ENCODE results near the gene ZFP69B. TPM values are rescaled to one million over a fixed set of nuclear protein-coding genes. Genes with fewer than 3 reads are reported as not detected.
"Not testable (repeated sequence)": the region's sequence is repeated elsewhere in the genome, so short reads cannot be mapped to it uniquely, and the experiment has no call there.

Gene ZFP69B
- total and polyA plus RNA-seq, 2 of the 8 experiments (the other 6 are each of a cell fraction or from before 2014, with no cell fraction given) = 1.7 to 8.2 TPM

- not testable (repeated sequence) for H4K5ac ChIP-seq (ENCODE audit: insufficient read length, low read depth, low read length); H3K79me1 ChIP-seq (ENCODE audit: low read depth, low read length); H2BK120ac ChIP-seq (replicated peaks; ENCODE audit: low read depth, low read length); H3K27me3 ChIP-seq (replicated peaks in 1 of 4; ENCODE audit: control insufficient read depth in 3 of 4, extremely low read depth in 1 of 4, insufficient read depth in 3 of 4, low read length in 3 of 4); H3K14ac ChIP-seq (ENCODE audit: insufficient read length); H4K91ac ChIP-seq (replicated peaks; ENCODE audit: insufficient read length, low read length); H3K23ac ChIP-seq (ENCODE audit: insufficient read length); H2BK5ac ChIP-seq (ENCODE audit: low read depth, low read length); H2BK20ac ChIP-seq (ENCODE audit: low read length); H3K56ac ChIP-seq (replicated peaks; ENCODE audit: insufficient read length, low read depth, low read length); H3K18ac ChIP-seq (ENCODE audit: extremely low read depth, low read length); H3K23me2 ChIP-seq (ENCODE audit: low read depth, low read length); H3K4me2 ChIP-seq (ENCODE audit: insufficient read depth in 1 of 2, low read depth in 2 of 2, low read length in 2 of 2); H3K4me1 ChIP-seq (replicated peaks in 1 of 4; ENCODE audit: control insufficient read depth in 3 of 4, insufficient read depth in 4 of 4, low read length in 3 of 4); H2AK5ac ChIP-seq (ENCODE audit: low read depth, low read length); H2BK12ac ChIP-seq (ENCODE audit: low read depth, low read length); H3K36me3 ChIP-seq (ENCODE audit: control insufficient read depth in 2 of 4, insufficient read depth in 4 of 4, low read length in 3 of 4); H2AFZ ChIP-seq (ENCODE audit: low read length); H3K4me3 ChIP-seq (ENCODE audit: extremely low read depth in 1 of 4, insufficient read depth in 2 of 4, low read depth in 3 of 4, low read length in 4 of 4); H2BK15ac ChIP-seq (ENCODE audit: low read length); H4K8ac ChIP-seq (ENCODE audit: extremely low read depth, insufficient read depth, low read length); H3K9ac ChIP-seq (replicated peaks in 1 of 4; ENCODE audit: extremely low read depth in 1 of 4, low read depth in 3 of 4, low read length in 3 of 4); H3K4ac ChIP-seq (replicated peaks; ENCODE audit: insufficient read length, low read depth, low read length); H3K79me2 ChIP-seq (ENCODE audit: control insufficient read depth in 1 of 2, insufficient read depth in 2 of 2, low read length in 2 of 2); H4K20me1 ChIP-seq (replicated peaks in 1 of 2; ENCODE audit: control insufficient read depth in 1 of 2, insufficient read depth in 2 of 2, low read length in 2 of 2); H3K27ac ChIP-seq (ENCODE audit: low read depth, low read length); FAIRE-seq; DNase-seq (ENCODE audit: low read depth in 1 of 2, low spot score in 2 of 2)
- POLR2A ChIA-PET (ENCODE audit: partially characterized antibody) = interaction anchor here (0.7 kb wide), 1 partner anchor 41 kb away, joined by 3 read pairs; no protein-coding TSS in a partner anchor
- 90% methylated on average over 4 of the region's 4 CpGs; no CpG with 5 or more reads in 1 of the 2 experiments for WGBS, 2 experiments (ENCODE audit: extremely low coverage in 1 of 2, insufficient coverage in 1 of 2, insufficient read length in 1 of 2, insufficient replicate concordance in 2 of 2, low coverage in 1 of 2, low lambda C conversion rate in 2 of 2, missing lambda C conversion rate in 1 of 2)
- CTCF ChIA-PET (ENCODE audit: partially characterized antibody) = interaction anchor here (0.6 to 0.7 kb wide), 3 partner anchors 67 to 220 kb away, joined by 3 read pairs; no protein-coding TSS in a partner anchor
- peaks cover 7 to 15% of the 10 kb centered on the region in 2 experiments; a peak in 2 of 4 replicates for H3K9me3 ChIP-seq (ENCODE audit: insufficient read depth in 2 of 2, low read depth in 1 of 2, low read length in 1 of 2)
Measured at GRCh38 chr1:40502651-40503050, 52.4 kb downstream of the ZFP69B start.
